Right forelimb (tissue), 1 donor: ENCODE results near the gene MAD1L1.
A peak's percentile ranks its signal among the peaks of the same experiment; 100 is the strongest.
"Not testable (repeated sequence)": the region's sequence is repeated elsewhere in the genome, so short reads cannot be mapped to it uniquely, and the experiment has no call there.

Source experiments
- DNase-seq: peaks from one replicate; pipeline ENCODE4 v3.0.0-alpha.2; 2018

MAD1L1 gene

DNA sequence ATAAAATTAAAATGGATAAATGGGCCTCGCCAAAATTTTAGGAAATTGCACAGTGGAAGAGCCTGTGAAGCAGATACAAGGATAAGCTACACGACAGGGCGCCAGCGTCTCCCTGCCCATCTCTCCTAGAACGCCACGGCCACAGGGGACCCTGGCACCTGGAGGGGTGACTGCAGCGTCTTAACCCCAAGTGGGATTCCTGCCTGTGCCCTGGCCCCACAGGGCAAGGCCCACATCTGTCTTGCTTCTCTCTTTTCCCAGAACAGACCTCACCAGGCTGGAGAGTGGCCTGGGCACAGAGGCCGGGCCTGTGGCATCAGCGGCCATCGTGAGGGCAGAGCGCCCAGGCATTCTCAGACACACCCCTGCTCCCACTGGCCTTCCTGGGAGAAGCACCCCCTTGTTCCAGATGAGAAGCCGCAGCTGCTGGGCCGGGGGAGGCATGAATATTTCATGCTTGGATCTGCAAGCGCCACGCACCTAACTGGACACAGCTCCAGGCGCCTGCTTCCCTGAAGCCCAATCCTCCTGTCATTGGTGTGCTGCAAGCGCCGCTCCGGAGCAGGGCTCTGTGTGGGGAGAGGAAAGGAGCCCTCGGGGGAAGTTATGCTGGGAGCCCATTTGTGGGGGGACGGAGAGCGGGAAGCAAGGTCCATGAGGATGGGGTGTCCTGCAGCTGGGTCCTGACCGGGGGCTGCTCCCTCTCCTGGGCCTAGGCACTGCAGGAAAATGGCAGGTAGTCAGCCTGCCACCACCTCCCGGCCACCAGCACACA lies 409.2 kb downstream of the MAD1L1 start:
- DNase-seq: no peak

DNA sequence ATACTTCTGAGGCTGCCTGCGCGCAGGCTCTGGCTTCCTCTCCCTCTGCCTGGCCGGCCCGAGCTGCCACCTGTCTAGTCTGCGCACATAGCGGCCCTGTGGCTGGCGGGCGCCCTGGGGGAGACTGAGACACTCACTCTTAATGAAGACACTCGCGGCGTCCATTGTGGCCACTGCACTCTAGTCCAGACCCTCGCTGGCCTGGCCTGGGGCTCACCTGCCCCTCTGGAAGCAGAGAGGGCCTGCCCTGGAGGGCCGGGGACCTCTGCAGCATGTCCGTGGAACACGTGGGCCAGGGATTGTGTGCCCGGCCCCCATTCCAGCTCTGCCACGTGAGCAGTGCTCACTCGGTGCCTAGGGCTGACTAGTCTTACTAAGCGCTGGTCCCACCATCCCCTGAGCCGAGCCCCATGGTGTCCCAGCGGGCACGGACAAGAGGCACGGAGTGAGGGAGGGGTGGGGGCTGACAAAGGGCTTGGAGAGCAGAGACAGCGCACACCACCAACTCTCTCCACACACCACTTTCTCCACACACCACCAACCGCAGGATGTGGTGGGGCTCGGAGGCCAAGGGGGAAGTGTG lies 413.4 kb downstream of the MAD1L1 start:
- no peak for DNase-seq

DNA sequence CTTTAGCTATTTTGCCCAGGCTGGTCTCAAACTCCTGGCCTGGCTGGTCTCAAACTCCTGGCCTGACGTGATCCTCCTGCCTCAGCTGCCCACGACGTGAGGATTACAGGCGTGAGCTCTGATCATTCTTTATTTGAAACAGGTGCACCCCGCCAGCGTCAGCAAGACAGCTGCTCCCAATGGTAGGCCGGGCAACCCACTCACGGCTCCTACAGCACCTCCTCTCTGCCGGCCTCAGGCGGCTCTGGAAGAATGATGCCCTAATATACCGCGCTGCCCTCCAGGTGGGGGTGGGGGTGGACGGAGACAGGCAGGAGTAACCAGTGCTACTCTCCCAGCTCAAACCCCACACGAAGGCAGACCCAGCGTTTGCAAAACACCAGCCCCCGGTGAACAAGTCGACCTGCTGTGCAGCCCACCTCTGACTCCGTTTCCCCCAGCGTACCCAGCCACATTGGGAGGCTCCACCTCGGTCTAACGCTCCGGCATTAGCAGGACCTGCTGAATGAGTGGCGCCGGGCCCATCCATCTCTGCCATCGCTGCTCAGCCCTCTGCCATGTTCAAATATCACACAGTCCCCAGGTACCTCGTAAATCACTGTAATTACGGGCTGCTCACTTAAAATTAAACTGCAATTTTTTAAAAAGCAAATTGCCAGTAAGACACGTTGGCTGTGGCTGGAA lies 414.0 kb downstream of the MAD1L1 start:
- DNase-seq: no peak

DNA sequence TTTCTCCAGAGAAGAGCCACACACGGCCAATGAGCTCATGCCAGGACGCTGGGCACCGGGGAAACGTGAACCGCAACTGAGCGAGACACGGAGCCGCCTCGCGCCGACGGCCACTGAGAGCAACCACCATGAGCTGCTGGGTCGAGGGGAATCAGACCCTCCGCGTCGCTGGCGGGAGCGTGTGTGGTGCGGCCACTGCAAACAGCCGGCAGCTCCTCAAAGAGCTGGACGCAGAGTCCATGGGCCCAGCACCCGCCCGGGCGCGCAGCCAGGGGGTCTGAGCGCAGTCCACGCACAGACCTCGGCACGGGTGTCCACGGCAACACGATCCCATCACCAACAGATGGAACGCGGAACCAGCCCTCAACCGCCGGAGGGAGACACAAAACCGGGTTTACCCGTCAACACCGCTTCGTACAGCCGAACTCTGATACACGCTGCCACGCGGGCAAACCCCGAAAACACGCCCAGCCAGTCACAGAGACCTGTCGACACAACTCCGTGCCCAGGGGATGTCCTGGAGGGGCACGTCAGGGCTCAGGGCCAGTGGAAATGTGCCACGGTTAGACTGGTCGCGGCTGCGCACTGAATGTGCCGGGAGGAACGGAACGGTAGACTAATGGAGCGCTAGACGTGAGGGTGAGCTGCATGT lies 415.6 kb downstream of the MAD1L1 start:
- no peak for DNase-seq

DNA sequence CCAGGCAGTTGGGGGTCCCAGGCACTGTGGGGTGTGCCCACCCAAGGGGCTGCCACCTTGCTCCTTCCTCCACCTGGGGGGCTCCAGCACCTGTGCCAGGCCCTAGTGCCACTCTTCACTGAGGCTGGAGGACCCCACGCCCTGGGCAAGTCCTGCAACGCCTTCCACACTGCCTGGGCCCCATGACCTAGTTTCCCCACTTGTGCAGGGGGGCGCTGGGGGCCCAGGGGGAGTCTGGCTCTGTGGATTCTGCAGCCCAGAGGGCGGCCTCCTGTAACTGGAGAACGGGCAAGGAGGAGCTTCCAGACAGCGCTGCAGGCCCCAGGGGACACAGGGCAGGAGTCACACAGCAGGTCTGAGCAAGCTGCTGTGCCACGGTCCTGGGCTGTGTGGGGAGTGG lies 416.3 kb downstream of the MAD1L1 start:
- not testable (repeated sequence) for DNase-seq

DNA sequence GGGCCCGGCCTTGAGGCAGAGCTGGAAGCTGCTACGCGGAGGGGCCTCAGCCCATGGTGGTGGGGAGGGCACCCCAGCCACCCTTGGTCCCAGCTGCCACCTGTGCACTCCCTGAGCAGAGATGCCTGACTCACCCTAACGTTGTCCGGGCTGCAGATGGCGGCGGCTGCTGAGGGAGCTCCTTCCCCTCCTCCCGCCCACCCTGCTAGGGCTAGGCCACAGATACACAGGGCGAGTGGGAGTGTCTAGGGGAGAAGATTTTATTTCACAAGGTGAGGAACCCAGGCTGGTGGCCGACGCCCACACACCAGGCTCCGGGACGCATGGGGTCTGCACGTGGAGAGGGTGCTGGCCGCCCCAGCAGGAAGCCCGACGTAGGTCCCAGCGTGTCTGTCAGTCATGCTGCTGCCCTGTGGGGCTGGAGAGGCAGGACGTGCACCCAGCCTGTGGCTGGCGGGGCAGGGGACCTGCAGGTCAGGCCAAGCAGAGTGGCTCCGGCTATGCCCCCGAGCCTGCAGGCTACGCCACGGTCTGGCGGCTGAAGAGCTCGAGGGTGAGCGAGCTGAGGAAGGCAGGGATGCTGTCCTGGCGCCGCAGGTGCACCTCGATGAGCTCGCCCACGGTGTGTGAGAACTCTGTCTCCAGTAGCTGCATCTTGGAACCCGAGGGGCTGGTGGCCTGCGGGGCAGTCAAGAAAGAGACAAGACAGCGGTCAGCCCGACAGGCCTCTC lies 417.0 kb downstream of the MAD1L1 start:
- not testable (repeated sequence) for DNase-seq

DNA sequence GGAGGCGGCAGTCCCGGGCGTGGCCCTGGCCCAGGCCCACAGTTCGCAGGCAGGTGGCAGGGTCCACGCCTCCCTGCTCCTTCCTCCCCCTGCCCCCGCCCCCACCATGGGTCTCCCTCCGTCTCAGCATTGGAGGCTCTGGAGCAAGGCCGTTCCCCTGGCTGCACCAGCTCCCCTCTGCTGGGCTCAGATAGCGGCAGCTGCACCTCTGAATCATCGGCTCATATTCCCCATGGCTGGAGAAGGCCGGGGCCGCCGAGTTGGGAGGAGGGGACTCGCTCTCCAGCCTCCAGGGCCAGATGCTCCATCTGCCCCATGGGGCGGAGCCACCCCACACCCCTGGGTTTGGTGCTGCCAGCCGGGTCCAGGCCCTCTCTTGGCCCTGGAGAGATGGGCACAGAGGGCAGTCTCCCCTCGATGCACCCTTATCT lies 417.7 kb downstream of the MAD1L1 start:
- DNase-seq: no peak

DNA sequence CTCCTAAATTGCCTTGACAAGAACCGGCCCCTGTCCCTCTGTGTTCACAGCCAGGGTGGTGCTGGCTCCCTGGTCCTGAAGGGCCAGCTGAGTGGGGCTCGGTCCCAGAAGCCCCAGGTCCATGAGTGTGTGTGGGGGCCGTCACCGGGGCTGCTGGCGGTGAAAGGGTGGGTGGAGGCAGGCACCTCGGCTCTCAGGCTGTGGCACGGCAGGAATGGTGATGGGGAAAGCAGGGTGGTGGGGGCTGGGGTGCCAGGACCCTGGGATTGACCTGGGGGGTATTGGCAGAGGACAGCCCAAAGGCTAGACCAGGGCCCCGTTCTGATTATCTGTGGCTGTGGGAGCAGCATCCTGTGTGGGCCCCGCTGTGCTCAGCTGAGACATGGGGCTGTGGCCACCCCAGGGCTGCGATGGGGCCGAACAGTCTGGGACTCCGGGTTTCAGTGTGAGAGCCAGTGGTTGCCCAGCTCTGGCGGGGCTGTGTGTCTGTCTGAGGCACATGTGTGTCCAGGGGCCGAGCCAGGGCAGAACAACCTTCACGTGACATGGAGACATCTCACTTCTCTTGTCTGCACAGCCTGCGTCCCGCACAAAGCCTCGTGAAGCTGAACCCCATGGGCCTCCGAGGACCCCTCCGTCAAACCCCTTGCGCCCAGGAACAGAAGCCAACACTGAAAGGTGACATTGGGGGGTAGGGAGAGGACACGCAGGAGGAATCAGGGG lies 418.5 kb downstream of the MAD1L1 start:
- no peak for DNase-seq

DNA sequence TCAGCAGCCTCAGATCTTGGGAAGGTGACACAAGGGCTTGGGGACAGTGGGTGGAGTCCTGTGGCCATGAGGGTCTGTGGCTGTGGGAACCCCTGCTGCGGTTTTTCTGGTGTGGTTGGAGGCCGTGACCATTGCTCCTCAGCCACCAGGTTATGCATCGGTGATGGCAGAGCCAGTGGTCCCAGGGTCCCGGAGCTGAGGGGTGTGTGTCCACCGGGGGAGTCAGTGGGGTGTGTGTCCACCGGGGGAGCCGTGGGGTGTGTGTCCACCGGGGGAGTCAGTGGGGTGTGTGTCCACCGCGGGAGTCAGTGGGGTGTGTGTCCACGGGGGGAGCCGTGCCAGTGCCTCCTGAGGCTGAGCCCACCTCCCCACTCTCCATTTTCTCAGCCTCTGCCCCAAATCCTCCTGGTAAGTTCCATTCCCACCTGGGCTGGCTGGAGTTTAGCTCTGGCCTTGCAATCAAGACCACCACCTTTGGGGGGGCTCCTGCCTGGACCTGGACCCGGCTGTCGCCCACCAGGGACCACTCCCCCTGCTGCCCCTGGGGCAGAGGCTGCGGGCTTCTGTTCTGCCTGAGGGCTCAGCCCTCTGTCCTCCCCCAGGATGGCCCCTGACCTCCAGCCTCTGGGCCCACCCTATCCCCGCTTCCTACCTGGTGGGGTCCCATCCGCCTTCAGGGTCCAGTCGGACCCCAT lies 419.2 kb downstream of the MAD1L1 start:
- DNase-seq: no peak

DNA sequence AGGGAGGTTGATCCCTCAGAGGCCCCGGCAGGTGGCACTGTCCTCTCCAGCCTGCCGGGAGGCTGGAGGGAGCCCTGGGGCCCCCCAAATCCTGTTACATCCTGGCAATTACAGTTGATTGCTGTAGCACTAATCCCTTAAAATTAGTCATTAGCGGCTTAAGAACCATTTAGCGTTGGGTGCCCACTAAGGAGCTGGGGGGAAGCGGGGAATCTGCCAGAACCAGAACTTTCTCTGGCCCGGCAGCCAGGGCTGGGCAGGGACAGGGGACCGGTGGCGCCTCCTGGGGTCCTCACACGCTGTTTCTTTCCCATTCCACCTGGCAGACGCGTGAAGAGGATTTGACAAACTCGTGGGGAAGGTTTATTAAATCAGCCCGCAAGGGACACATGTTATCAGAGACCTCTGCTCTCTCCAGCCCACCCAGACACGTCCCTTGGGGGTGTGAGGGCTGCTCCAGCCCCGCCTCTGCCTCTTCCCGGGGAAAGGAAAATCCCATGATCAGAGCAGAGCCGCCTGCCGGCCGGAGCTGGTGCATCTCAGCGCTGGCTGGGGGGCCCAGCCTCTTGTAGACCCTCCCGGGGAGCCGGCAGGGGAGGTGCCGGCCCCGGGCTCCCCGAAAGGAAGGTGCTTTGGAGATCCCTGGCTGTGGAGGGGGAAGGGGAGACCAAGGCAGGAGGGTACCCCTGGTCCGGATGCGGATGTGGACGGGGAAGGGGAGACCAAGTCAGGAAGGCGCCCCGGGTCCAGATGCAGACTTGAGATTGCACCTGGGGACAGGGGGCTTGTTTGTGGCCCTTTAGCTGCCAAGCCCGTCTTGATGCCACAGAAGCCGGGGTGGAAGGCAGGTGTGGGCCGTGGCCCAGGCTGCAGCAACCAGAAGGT lies 420.0 kb downstream of the MAD1L1 start:
- no peak for DNase-seq

DNA sequence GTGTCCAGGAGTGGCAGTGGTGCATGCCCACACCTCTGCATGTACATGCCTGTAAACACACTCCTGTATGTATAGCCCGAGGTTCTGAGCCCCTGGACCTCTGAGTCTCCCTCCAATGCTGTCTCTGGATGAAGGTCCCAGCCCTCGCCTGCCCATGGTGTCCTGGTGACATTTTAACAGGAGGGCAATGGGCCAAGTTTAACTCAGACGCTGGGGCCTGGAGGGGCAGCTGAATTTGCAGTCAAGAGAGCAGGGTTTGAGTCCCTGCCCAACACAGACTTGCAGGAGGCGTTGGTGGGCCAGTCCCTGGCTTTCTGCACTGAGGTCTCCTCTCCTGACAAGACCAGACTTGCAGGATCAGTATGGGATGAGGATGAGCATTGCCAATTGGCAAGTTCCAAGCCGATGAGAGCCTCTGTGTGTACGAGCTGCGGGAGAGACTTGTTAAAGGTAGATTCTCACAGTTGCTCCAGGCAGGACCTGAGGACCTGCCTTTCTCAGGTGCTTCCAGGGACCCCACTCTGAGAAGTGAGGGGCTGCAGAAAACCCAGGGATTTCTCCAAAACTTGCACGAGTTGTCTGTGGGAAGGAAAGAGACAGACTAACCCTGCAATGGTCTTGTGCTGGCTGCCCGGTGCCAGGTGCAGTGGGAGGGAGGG lies 420.8 kb downstream of the MAD1L1 start:
- no peak for DNase-seq

DNA sequence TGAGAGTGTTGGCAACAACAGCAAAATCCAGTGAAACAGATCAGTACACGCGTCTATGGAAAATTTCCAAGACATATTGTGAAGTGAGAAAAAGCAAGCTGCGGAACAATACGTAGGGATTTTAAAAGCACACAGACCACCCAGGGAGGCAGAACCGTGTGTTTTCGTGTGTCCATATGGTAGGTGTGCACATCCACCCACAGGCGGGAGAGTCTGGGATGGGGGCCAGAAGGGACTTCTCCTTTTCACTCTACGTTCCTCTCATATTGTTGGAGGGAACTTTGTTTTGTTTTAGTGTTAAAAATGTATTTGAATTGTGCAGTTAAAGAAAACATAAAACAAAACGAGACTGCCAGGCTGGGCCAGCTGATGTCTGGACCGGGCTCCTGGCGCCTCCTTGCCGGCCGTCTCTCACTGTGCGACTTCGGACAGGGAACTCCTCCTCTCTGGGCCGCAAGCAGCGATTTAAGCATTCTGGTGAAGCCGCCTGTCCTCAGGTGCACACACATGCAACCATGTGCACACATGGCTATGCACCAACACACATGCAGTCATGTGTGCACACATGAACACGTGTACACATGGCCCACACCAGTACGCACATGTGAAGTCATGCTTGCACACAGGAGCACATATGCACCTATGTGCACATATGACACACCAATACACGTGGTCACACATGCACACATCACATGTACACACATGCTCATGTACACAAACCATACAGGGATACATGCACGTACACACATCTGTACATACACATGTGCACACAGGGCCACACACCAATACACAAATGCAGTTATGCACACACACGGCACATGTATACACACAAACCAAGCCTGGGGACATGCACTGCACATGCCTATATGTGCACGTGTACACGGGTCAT lies 421.5 kb downstream of the MAD1L1 start:
- peak; percentile 75 for DNase-seq

DNA sequence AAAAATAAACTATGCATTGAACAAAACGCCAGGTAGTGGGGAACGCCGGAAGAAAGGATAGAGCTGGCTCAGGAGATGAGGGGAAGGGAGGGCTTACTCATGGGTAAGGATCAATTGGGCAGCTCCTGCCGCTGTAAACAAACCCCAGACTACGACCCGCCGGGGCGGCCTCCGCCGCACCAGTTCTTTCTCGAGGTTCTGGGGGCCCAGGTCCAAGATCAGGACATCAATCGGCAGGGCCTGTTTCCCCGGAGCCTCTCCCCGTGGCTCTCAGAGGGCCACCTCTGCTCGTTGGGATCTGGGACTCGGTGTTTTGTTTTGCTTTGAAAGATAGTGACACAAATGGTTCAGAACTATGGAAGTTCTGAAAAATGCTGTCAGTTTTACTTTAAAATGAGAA lies 422.2 kb downstream of the MAD1L1 start:
- DNase-seq: no peak

DNA sequence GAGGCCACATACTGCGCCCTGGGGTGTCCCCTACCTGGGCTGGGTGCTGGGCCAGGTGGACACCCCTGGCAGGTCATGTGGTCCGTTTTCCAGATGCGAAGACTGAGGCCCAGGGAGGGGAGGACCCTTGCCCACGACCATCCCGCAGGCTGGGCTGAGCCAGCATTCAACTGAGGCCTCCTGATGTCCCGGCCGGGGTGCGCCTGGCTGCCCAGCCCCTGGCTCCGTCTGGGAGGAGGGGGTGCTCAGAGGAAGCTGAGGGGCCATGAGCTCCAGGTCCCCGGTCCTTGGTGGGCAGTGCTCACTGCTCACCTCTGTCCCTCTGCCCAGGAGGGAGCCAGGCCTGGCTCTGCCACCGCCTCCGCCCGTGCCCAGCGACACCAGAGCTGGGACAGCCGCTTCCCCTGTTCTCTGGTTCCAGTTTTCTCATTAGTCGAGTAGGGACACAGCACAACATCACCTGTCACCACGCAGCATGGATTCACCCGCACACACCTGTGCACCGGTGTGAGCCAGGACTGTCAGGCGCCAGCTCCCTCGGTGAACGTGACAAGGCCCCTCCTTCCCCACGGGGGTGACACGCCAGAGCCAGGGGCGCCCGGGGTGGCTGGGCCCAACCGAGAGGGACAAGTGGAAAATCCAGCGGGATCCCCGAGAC lies 423.0 kb downstream of the MAD1L1 start:
- DNase-seq: no peak

DNA sequence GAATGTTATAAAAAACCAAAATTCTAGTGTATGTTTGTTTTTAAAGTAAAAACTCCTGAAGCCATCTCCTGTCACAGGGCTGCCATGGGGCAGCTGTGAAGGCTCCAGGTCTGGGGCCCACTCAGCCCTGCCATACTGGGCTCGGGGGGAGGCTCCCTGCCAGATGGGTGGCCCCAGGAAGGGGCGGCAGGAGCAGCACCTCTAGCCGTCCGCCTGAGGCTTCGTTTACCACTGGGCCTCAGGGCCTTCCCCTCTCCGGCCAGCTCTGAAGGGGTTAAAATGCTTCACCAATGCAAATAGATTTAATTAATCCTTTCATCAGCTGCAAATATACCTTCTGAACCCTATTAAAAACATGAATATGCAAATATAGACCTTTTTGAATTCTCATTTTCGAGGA lies 423.7 kb downstream of the MAD1L1 start:
- DNase-seq: no peak

DNA sequence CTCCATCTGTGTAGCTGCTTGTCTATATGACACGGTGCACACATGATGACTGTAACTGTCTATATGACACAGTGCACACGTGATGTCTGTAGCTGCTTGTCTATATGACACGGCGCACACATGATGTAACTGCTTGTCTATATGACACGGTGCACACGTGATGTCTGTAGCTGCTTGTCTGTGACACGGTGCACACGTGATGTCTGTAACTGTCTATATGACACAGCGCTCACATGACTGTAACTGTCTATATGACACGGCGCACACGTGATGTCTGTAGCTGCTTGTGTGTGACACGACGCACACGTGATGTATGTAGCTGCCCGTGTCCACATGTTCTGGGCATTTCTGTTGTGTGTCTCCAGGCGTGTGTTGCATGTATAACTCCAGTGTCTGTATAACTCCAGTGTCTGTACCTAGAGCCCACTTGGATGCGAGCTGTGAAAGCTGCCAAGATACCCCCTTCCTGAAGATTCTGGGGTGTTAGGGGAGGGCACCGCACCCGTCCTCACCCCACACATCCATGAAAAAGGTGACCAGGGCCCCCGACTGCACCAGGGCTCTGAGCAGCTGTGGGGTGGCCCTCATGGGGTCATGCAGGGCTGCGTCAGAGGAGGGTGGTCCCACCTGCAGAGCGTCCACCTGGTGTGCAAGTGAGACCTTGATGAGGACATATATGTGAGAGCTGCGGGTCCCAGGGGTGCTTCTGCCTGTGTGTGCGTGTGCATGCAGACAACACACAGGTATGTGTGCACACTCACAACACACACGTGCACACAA lies 424.7 kb downstream of the MAD1L1 start:
- DNase-seq: no peak

DNA sequence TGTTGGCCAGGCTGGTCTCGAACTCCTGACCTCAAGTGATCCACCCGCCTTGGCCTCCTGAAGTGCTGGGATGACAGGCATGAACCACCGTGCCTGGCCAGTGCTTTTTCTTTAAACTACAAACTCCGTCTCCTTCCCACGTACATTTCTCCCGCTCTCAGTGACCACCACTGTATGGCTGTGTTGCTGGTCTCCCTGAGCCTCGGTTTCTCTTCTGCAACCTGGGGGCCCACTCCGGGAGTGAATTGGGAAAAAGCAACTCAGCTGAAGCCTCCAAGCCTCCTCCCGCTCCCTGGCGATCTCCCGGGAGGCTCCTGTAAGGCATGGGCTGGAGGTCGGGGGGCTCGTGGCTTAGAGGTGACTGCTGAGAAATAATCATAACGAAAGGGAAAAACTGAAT lies 426.4 kb downstream of the MAD1L1 start:
- DNase-seq: no peak

DNA sequence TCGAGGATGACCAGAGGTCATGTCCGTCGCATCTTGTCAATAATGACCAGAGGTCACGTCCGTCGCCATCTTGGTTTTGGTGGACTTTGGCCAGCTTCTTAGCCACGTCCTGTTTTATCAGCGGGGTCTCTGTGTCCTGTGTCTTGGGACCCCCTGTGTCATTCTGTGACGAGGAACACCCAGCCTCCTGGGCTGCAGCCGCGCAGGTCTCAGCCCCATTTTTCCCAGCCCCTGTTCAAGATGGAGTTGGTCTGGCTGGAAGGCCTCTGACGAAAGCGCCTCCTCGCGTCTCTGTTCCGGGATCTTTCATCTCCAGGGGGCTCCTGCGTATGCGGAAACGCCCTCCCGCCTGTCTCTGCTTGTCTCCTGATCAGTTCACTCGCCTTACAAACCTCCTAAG lies 428.4 kb downstream of the MAD1L1 start:
- DNase-seq: no peak
